Transverse colon (tissue), 4 donors: ENCODE results near the gene CD40LG.

ENCODE experiments used
- CTCF ChIP-seq, 5 experiments: fragments of 200-600 bp in 3 of 5; fragments of 450-650 bp in 2 of 5; sonication (generic) in 3 of 5; IDR thresholded peaks; 1 replicate in 2 of 5; 2 replicates in 3 of 5; pipeline ENCODE4 v1.5.1; 2016 to 2017; ENCODE audit warnings: antibody characterized with exemption in 5 of 5, inconsistent platforms in 3 of 5, mild to moderate bottlenecking in 2 of 5, moderate library complexity in 1 of 5
- POLR2A ChIP-seq: fragments of 450-650 bp; IDR thresholded peaks from one replicate; pipeline ENCODE4 v1.6.1; 2016; ENCODE audit warnings: antibody characterized with exemption, mild to moderate bottlenecking, moderate library complexity
- POLR2AphosphoS5 ChIP-seq, 3 donors: sonication (generic); formaldehyde crosslinking; IDR thresholded peaks; one replicate each; pipeline ENCODE4 v1.6.1; 2016; ENCODE audit warnings: antibody characterized with exemption in 3 of 3

DNA sequence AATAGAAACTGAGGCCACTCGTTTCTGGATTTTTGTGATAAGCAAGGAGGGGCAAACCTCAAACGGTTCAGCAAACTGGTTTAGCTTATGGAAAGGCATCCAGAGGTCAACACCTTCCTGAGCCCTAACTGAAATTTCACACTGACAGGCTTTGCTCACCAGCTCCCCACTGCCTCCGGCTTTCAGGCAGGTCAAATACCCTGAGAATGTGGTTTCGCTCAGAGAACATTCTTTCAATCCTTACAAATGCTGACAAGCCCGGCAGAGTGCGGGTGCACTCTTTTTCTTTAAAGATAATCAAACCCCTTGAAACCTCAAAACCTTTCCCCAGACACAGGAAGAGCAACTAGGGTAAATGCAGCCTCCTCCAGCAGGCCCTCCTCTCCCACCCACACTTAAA is 41.5 kb downstream of the CD40LG start:
- TF ChIP-seq CTCF (IDR thresholded peaks at IDR 0.05) (no peak), POLR2A (no peak), POLR2AphosphoS5 (IDR thresholded peaks at IDR 0.05) (no peak)
